Tibial nerve (tissue), 3 donors: ENCODE data around the gene ACAD11.

Source experiments
- CTCF ChIP-seq, 5 experiments: fragments of 200-600 bp in 3 of 5; fragments of 450-650 bp in 2 of 5; sonication (generic) in 3 of 5; IDR thresholded peaks; one replicate each; pipeline ENCODE4 v1.5.1; 2016 to 2019; ENCODE audit warnings: antibody characterized with exemption in 5 of 5, mild to moderate bottlenecking in 3 of 5, moderate library complexity in 2 of 5
- POLR2A ChIP-seq, 2 donors: fragments of 450-650 bp; IDR thresholded peaks; one replicate each; pipeline ENCODE4 v1.6.1; 2017; ENCODE audit warnings: antibody characterized with exemption in 2 of 2, mild to moderate bottlenecking in 2 of 2, moderate library complexity in 2 of 2

DNA sequence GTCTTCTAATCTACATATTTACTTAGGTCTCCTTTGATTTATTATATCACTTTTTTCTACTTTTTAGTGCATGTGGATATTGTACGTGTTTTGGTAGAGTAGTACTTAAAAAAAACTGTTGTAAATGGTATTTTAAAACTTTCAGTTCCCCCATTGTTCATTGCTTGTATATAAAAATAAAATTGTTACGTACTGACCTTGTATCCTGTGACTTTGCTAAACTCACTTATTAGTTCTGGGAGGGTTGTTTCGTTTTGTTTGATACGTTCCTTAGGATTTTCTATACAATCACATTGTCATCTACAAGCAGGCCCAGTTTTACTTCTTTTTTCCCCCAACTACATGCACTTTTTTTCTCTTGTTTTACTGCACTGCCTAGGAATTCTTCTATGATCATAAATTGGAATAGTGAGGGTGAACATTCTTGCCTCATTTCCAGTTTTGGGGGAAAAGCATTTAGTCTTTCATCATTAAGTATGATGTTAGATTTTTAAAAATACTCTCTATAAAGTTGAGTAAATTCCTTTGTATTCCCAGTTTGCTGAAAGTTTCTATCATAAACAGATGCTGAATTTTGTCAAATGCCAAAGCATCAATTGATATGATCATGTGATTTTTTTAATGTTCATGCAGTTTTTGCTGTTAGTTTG, 96.1 kb downstream of the ACAD11 start:
- TF ChIP-seq POLR2A (IDR thresholded peaks at IDR 0.05) = no peak
- TF ChIP-seq CTCF (IDR thresholded peaks at IDR 0.05) = no peak
